Measurements from ENCODE around the gene SH3TC1.
A peak's percentile ranks its signal among the peaks of the same experiment; 100 is the strongest.

The SH3TC1 gene

DNA sequence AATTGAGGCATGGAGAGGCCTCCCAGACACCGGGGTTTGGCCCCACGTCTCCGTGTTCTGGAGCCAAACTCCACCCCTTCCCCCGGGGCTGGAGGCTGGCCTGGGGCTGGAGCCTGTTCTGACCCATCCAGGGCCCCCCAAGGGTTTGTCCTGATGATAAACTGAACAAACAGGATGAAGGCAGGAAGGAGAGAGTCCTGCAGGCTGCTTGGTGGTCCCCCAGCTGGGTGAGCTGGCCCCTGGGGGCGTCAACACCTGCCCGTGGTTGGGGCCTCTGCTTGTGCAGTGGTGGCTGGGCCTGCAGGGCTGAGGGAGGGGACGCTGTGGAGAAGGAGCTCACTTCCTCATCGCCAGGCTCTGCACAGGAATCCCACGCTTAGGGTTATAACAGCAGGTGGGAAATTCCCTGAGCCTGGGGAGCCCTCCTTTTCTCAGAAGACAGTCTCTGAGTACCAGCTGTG lies 2.3 kb downstream of the SH3TC1 start:
- no peak for DNase-seq

DNA sequence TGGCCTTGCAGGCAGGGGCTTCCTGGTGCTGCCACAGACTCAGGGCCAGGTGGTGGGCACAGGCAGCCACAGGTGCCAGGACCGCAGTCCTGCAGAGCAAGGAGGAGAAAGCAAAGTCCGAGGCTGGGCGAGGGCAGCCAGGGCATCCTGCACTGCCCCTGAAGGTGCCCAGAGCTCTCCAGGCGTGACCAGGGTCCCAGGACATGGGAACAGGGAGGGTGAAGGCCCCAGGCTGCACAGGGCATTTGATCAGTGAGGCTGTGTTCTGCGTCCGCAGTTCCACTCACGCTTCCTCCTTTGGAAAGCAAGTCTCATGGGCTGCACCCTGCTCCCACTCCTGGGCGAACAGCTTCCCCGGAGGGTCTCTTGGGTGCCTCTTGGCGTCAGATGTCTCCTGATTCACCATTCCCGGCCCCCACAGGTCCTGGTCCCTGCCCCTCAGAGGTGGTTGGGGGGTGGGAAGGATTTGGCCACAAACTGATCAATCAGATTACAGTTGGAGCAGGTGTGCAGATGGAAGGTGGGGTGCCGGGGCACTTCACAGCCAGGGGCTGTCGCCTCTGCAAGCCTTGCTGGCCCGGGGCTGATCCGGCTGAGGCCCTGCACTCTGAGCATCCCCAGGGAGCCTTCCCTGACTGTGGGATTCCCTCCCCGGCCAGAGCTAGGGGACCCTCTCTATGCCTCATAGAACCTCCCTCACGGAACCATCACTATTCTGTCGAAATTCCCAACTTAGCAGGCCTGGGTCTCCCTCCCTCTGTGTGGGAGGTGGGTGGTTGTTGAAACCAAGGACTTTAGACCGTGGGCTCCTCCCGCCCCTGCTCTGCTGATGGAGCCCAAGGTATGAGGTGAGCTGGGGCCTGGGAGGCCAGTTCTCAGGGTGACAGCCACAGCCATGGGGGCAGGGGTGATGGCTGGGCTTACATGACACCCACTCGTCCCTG lies 3.3 kb downstream of the SH3TC1 start:
- no peak for DNase-seq

DNA sequence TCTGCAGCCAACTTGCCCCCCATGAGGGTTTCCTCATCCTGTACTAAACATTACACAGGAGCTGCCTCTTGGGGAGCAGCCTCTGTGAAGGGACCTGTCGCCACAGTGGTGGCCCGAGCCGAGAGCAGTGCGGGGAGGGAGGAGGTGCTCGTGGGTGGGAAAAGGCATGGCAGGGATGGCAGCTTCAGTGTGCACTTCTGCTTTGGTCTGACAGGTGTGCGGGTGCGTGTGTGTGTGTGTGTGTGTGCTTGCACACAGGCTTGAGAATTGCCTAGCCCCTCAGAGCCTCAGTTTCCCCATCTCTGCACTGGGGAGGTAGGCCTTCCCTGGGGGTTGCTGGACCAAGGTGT lies 3.9 kb downstream of the SH3TC1 start:
- no peak for DNase-seq

DNA sequence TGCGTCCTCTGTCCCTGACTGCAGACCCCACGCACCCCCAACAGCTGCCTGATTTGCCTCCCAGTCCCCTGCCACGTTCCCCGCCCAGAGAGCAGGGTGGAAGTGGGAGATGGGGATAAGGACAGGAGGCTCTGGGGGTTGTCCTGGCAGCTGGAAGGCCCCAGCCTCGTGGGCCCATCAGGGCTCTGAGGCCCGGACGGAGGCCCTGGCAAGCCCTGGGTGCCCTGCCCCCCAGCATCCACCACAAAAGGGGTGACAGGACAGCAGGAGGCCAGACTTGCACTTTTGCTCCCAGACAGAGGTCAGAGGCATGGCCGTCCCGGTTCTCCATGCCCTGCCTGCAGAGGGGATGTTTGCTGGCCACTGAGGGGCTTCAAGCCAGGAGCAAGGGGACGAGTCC lies 4.7 kb downstream of the SH3TC1 start:
- no peak for DNase-seq

DNA sequence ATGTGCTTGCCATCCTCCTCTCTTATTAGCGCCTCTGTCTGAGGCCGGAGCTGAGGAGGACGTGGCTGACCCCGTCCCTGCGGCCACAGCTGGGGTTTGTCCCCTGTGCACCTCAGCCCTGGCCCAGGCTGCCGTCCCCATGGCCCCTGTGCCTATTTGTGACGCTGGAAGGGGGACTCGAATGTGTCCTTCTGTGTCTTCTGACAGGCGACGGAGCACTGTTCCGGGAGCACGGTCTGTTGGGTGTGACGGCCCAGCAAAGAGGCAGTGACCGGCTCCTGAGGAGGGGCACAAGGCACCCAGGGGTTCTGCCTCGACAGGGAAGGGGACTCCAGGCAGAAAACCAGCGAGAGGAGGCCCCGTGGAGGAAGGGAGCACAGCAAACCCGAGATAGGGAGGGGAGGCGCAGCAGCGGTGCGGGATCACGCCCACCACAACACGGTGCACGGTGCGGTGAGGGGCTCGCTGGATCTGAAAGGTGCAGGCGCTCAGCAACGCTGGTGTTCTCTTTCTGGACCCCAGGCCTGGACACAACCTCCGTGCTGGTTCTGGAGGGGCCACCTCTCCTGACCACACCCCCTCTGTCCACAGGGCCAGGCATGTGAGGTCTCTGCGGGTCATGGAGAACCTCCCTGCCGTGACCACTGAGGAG lies 5.6 kb downstream of the SH3TC1 start:
- DNase-seq = no peak

DNA sequence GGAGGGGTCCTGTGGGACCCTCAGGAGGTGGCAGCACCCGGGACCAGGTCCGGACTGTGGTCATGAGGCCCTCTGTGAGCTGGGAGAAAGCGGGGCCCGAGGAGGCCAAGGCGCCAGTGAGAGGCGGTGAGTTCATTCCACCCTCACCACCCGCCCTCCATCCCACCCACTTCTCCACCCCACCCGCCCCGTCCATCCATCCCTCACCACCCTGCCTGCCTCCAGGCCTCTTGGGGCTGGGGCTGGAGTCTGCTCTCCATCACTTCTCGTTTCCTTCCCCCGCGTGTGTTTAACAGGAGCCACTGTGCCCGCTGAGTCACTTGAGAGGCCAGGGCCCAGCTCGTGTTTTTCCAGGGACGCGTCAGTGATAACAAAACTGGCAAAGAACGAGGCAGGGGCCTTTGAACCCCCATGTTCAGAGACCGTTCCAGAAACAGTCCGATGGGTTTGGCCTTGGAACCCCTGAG lies 6.2 kb downstream of the SH3TC1 start:
- DNase-seq = no peak

DNA sequence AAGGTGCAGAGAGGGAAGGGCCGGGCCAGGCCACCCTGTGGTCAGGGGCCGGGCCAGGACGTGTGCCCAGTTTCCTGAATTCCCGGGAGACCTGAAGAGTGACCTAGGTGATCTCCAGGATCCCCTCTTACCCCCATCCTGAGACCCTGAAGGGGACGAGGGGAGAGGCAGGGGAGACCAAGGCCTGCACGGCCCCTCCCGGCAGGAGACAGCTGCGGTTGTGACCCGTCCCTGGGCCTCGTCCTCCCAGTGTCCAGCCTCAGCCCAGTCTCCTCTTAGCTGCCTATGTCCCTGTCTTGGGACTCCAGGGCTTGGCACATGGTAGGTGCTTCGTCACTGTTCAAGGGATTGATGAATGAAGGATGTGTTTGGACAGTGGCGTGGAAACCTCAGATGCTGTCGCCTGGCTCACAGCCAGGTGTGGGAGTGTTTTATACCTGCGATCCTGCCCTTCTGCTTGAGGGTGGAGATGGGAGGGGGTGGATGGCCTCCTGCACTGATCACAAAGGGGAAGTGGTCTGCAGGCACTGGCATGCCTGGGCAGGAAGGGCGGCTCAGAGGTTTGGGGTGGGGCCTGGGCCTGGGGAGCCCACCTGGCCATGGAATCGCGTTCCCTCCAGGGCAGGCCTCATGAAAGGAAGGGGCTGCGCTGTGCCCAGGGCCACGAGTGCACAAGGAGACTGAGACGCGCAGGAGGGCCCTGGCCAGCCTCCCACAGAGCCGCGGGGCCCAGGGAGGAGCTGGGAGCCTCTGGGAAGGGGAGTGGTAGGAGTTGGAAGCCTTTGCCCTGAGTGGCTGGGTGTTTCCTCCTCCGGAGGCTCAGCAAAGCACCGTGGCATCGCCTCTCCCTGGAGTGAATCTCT lies 6.9 kb downstream of the SH3TC1 start:
- no peak for DNase-seq

DNA sequence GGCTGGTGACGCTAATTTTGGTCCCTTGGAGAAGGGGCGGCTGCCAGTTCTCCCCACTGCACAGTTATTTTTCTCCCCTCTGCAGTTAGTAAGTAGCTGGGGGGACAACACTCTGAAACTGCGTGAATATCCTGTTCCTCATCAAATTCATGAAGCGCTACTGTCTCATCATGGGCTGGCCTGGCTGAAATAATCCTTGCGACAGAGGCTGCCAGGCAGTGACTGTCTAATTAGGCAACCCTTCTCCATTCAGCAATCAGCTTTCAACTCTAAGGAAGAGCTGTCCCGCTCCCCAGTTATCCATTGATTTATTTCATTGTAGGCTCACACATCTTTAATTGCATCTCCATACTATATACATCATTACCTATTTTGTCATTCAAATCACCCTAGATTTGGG lies 8.2 kb downstream of the SH3TC1 start:
- DNase-seq = no peak

DNA sequence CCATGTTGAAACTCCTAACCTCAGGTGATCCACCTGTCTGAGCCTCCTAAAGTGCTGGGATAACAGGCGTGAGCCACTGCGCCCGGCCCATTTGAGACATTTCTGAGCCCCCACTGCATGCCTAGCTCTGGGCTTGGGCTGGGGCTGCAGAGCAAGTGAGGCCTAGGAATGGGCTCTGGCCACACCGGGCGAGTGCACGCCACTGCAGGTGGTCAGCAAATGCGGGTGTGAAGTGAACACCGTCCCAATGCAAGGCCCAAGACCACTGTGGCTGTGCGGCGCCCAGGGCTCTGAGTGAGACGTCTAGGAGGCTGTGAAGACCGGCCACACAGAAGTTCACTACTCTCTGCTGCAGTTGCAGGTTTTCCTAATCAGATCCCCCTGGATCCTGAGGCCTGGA lies 9.5 kb downstream of the SH3TC1 start:
- no peak for DNase-seq

DNA sequence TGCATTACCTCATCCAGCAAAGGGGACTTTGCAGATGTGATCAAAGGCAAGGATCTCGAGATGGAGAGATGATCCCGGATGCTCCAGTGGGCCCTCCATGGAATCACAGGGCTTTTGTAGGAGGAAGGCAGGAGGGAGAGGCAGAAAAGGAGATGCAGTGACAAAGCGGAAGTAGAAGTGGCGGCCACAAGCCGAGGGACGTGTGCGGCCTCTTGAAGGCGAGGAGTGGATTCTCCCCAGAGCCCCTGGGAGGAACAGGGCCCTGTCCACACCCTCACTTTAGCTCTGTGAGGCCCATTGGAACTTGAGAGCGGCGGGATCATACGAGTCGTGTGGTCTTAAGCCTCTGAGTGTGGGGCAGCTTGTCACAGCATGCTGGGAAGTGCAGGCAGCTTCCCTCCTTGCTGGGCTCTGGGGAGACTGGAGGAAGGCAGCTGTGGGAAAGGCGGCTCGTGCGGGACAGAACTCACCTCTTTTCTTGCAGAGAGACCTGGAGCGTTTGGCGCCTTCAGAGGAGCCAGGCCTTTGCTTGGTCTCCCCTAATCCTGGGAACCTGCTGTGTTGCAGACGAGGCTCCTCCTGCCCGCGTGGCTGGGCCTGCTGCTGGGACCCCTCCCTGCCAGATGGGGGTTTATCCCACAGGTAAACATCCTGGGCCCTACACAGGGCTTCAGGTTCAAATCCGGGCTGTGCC lies 10.2 kb downstream of the SH3TC1 start:
- no peak for DNase-seq

DNA sequence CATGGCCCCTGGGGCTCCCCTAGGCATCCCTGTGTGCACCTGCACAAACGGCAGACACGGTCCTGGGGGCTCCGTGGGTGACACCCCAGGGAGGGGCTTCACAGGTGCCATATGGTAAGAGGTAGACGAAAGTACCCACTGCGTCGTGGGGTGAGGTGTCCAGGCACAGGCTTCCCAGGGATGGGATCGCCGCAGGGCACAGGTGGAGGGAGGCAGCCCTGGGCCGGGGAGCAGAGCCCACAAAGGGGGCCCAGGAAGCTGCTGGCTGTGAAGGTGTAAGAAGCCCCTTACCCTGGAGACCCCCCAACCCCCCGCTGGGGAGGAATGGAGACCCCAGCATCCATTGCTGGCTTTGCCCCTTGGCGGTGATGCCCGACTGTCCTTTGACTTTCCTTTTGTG lies 10.9 kb downstream of the SH3TC1 start:
- no peak for DNase-seq

DNA sequence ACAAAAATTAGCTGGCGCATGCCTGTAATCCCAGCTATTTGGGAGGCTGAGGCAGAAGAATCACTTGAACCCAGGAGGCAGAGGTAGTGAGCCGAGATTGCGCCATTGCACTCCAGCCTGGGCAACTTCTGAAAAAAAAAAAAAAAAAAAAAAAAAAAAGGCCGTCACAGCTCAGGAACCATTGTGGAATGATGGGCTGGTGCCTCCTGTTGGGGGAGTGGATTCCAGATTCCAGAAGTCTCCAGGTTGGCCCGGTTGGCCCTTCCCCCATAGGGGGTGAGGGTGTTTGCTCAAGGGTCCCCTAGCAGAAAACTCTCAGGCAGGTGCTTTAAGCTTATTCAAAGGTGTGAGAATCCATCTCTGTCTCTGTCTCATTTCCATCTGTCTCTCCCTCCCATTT lies 11.5 kb downstream of the SH3TC1 start:
- DNase-seq = no peak

DNA sequence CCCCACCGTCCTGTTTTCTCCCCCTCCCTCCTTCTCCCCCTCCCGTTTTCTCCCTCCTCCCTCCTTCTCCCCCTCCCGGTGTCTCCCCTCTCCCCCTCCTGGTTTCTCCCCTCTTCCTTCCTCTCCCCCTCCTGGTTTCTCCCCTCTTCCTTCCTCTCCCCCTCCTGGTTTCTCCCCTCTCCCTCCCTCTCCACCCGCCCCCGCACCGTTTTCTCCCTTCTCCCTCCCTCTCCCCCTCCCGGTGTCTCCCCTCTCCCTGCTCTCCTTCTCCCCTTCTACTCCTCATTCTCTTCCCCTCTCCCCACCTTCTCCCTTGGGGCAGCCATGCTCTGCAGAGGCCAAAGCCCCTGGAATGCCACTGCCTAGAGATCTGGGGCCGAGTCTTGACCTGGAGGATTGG lies 12.2 kb downstream of the SH3TC1 start:
- DNase-seq = no peak

DNA sequence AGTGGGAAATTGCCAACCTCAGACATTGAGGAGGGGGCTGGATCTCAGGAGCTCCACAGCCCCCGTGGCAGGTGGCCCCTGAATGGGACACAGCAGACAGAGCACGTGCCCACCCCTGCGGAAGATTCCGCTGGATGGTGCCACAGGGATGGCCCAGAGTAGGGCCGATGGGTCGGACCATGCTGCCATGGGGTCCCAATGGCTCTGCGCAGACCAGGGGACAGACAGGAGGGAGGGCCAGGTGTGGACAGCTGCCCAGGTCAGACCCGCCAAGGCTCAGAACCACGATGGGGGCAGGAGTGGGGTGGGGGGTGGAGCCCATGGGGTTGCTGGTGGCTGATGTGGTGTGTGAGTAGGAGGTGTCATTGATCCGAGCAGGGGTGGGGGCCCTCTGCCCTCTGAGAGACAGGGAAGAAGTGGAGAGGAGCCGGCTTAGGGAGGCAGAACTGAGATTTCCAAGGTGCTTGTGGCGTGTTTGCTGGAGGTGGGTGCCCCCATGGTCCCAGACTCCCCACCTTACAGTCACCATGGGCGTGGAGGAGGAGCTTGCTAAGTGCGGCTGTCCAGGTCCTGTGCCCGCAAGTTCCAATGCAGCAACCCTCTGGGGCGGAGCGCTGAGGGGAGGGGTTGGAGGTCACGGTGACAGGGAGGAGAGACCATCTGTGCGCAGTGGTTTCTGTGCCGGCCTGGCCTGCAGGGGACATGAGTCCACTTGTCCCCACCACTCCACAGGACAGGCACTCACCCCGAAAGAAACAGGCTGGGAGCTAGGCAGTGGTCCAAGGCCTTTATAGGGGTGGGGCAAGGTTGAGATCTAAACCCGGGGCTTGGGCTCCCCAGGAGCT lies 12.9 kb downstream of the SH3TC1 start:
- DNase-seq = no peak

DNA sequence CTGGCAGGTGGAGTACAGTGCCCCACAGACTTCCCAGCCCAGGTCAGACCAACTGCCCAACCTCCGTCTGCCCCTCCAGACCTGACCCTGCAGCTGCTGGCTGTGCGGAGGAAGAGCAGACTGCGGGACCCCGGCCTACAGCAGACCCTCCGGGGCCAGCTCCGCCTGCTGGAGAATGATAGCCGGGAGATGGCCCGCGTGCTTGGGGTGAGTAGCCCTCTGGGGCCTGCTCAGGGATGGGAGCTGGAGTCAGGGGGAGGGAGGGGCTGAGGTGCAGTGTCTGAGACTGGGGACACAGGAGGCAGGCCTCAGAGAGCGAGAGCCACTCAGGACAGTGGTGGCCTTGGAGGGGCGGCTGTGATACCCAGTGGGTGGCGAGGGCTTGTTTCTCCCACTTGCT lies 13.5 kb downstream of the SH3TC1 start:
- DNase-seq = no peak

DNA sequence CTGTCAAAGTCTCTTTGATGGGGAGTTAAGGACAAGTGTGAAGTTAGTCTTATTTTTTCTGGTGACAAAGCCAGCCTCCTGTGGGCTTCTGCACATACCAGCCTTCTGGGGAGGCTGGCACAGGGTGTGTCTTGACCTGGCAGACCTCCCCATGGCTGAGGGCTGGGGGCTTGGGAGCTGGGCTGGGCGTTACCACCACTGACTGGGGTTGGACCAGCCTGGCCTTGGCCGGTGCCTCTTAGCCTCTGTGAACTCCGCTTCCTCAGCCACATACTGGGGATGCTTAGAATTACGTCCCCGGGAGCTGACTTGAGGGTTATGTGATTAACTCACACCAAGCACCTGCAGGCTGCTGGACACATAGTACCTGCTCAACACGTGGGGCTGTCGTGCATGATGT lies 14.0 kb downstream of the SH3TC1 start:
- no peak for DNase-seq

DNA sequence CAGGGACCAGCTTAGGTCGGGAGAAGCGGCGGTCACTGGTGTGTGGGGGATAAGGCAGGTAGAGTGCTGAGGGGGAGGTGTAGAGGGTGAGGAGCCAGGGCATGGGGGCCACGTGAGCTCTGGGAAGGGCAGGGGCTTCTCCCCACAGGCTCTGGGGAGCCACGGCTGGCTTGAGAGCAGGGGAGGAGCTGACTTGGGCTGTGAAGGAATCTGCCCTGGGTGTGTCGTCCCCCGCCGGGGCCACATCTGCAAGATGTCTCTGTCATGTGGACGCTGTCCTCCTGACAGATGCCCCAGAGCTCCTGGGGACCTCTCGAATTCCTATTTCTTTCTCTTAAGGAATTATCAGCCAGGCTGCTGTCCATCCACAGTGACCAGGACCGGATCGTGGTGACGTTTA lies 15.0 kb downstream of the SH3TC1 start:
- DNase-seq = no peak

DNA sequence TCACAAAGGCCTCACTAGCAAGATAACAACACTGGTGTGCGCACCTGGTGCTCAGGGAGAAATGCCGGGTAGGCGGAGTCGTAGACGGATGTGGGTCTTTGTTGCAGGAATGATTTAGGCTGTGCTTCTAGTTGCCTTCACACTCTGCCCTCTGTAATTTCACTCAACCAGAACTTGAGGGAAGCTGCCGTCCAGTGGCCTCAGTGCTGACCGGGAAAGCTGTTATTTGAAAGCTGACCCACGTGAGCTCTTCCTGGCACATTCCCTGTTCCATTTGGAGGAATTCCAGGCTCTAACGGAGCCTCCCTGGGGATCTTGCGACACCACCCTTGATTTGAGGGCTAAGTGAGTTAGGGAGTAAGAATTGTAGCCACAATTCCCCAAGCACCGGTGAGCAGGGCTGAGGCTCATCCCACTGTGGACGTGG lies 15.9 kb downstream of the SH3TC1 start:
- DNase-seq = peak; percentile 45

DNA sequence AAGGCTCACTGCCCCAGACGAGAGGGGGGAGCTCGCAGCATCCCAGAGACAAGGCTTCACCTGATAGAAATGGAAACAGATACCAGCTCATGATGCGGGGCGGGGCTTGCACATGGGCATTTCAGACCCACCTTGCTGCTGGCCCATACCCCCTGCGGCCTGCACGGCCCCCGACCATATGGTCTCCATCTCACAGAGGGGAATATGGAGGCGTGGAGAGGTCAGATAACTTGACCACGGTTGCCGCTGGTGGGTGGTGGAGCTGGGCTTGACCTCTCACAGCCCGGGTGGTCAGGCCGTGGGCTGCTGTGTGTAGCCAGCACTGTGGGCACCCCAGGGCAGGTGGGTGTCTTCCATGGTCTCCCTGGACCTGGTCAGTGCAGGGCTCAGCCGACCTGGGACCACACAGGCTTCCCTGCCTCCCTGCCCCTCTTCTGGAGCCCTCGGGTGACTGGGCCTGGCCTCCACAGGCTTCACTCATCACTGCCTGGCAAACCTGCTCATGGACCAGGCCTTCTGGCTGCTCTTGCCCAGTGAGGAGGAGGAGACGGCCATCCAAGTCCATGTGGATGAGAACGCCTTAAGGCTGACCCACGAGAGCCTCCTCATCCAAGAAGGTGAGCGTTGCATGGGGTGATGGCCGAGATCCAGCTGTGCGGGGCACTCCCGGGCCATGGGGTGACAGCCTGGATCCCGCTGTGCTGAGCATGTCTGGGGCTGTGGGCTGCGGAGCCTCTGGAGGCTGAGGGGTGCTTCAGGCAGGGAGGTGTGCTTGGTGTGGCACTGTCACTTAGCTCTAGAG lies 16.8 kb downstream of the SH3TC1 start:
- DNase-seq = no peak

DNA sequence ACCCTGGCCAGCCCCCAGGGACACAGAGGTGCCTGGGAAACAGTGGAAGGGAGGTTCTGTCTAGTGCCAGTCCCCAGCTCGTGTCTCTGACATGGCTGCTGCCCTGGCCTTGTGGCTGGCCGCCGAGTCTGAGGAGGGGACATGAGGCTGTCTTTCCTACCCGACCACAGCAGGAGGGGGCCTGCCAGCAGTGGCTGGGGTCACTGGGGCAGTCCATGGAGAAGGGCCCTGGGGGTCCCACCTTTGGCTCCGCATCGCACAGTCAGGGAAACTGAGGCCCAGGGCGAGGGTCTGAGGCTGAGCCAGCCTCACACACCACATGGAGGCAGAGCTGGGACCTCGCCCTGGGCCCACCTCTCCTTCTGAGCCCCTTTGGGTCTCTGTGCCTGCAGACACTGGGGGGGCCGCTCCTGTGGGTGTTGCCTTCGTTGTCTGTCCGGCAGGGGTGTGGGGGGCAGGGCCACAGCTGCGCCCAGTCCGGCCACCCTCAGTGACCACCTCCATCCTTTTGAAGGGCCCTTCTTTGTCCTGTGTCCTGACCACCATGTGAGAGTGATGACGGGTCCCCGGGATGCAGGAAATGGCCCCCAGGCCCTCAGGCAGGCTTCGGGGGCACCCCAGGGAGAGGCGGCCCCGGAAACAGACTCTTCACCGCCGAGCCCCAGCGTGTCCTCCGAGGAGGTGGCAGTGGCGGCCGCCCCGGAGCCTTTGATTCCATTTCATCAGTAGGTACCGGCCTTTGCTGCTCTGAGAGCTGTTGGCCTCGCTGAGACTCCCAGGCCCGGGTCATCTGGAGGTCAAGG lies 17.6 kb downstream of the SH3TC1 start:
- DNase-seq = no peak
